ENCODE data around the gene KLF11.

DNA sequence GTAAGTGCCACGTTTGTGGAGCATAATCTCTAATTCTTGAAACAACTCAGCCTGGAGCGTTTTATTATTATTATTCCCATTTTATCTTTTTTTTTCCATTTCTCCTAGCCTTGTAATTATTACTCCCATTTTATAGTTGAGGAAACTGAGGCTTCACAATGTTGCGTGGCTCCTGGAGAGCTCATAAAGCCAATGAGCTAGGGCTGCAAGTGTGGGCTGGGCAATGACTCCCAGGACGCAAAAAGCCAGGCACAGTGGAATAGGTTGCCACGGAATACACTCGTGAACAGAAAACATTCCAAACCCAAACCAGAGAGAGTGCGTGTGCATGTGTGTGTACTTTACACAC is 13.5 kb upstream of the KLF11 start:
- TF ChIP-seq, protein P1, sequence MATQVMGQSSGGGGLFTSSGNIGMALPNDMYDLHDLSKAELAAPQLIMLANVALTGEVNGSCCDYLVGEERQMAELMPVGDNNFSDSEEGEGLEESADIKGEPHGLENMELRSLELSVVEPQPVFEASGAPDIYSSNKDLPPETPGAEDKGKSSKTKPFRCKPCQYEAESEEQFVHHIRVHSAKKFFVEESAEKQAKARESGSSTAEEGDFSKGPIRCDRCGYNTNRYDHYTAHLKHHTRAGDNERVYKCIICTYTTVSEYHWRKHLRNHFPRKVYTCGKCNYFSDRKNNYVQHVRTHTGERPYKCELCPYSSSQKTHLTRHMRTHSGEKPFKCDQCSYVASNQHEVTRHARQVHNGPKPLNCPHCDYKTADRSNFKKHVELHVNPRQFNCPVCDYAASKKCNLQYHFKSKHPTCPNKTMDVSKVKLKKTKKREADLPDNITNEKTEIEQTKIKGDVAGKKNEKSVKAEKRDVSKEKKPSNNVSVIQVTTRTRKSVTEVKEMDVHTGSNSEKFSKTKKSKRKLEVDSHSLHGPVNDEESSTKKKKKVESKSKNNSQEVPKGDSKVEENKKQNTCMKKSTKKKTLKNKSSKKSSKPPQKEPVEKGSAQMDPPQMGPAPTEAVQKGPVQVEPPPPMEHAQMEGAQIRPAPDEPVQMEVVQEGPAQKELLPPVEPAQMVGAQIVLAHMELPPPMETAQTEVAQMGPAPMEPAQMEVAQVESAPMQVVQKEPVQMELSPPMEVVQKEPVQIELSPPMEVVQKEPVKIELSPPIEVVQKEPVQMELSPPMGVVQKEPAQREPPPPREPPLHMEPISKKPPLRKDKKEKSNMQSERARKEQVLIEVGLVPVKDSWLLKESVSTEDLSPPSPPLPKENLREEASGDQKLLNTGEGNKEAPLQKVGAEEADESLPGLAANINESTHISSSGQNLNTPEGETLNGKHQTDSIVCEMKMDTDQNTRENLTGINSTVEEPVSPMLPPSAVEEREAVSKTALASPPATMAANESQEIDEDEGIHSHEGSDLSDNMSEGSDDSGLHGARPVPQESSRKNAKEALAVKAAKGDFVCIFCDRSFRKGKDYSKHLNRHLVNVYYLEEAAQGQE (IDR thresholded peaks at IDR 0.05; ENCODE audit: low read depth), result no peak
- TF ChIP-seq YY1 (IDR thresholded peaks at IDR 0.05; ENCODE audit: low read depth), result no peak
